A549 (cell line): ENCODE measurements around the gene RGL3.

Experiments
- JUNB ChIP-seq: fragments of >200 bp; sonication (Bioruptor Twin); formaldehyde crosslinking; IDR thresholded peaks from 2 replicates; pipeline ENCODE4 v1.6.1; 2016
- MAZ ChIP-seq: fragments of 150-350 bp; IDR thresholded peaks from 2 replicates; pipeline ENCODE4 v1.6.1; 2014; ENCODE audit warnings: antibody characterized with exemption, low read depth, low read length, borderline replicate concordance
- NFE2L2 ChIP-seq: fragments of 150-350 bp; conservative IDR thresholded peaks from 2 replicates; pipeline ENCODE4 v1.6.1; 2014; ENCODE audit warnings: low read length
- POLR2A ChIP-seq: IDR thresholded peaks from 2 replicates; pipeline ENCODE4 v1.6.1; 2012; ENCODE audit warnings: mild to moderate bottlenecking, low read length
- POLR2AphosphoS2 ChIP-seq: conservative IDR thresholded peaks from 2 replicates; pipeline ENCODE4 v1.6.1; 2012; ENCODE audit warnings: low read length, improper control_type of control experiment, inconsistent platforms
- TP53 ChIP-seq: fragments of 250-450 bp; sonication (Bioruptor Pico); IDR thresholded peaks from 2 replicates; pipeline ENCODE4 v1.5.0; 2021; ENCODE audit warnings: mild to moderate bottlenecking, moderate library complexity
- TF ChIP-seq, protein P1 (sequence below): IDR thresholded peaks from 2 replicates; pipeline ENCODE4 v1.6.1; 2012
- TF ChIP-seq, protein P2 (sequence below): fragments of >200 bp; sonication (Bioruptor Twin); formaldehyde crosslinking; IDR thresholded peaks from 3 replicates; pipeline ENCODE4 v1.5.1; 2016

DNA sequence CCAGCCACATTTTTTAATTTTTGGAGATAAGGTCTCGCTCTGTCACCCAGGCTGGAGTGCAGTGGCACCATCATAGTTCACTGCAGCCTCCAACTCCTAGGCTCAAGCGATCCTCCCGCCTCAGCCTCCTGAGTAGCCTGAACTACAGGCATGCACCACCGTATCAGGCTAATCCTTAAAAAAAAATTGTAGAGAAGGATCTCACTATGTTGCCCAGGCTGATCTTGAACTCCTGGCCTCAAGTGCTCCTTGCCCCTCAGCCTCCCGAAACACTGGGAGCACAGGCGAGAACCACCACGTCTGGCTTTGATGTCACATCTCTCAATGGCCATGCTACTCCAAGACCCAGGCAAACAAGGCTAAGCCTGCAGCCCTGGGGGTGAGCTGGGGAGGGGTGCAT is 37.5 kb upstream of the RGL3 start:
- TF ChIP-seq, protein P1, sequence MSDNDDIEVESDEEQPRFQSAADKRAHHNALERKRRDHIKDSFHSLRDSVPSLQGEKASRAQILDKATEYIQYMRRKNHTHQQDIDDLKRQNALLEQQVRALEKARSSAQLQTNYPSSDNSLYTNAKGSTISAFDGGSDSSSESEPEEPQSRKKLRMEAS = no peak
- TF ChIP-seq JUNB = no peak
- TF ChIP-seq, protein P2, sequence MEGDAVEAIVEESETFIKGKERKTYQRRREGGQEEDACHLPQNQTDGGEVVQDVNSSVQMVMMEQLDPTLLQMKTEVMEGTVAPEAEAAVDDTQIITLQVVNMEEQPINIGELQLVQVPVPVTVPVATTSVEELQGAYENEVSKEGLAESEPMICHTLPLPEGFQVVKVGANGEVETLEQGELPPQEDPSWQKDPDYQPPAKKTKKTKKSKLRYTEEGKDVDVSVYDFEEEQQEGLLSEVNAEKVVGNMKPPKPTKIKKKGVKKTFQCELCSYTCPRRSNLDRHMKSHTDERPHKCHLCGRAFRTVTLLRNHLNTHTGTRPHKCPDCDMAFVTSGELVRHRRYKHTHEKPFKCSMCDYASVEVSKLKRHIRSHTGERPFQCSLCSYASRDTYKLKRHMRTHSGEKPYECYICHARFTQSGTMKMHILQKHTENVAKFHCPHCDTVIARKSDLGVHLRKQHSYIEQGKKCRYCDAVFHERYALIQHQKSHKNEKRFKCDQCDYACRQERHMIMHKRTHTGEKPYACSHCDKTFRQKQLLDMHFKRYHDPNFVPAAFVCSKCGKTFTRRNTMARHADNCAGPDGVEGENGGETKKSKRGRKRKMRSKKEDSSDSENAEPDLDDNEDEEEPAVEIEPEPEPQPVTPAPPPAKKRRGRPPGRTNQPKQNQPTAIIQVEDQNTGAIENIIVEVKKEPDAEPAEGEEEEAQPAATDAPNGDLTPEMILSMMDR = no peak
- no peak for TF ChIP-seq NFE2L2
- no peak for TF ChIP-seq POLR2AphosphoS2
- TF ChIP-seq POLR2A = no peak
- no peak for TF ChIP-seq TP53 (CRISPR knock-in tag)
- no peak for TF ChIP-seq MAZ
